GM19468 (cell line): ENCODE data around the gene CHD9.
A peak's percentile ranks its signal among the peaks of the same experiment; 100 is the strongest.

Experiments
- ATAC-seq: cut with Tn5 transposase; IDR thresholded peaks from one replicate; pipeline ENCODE4 v1.9.1; 2021; ENCODE audit warnings: mild to moderate bottlenecking, moderate library complexity, moderate number of reproducible peaks; ENCODE audit not compliant: unreplicated experiment; ENCODE audit errors: extremely low read depth

CHD9 gene

DNA sequence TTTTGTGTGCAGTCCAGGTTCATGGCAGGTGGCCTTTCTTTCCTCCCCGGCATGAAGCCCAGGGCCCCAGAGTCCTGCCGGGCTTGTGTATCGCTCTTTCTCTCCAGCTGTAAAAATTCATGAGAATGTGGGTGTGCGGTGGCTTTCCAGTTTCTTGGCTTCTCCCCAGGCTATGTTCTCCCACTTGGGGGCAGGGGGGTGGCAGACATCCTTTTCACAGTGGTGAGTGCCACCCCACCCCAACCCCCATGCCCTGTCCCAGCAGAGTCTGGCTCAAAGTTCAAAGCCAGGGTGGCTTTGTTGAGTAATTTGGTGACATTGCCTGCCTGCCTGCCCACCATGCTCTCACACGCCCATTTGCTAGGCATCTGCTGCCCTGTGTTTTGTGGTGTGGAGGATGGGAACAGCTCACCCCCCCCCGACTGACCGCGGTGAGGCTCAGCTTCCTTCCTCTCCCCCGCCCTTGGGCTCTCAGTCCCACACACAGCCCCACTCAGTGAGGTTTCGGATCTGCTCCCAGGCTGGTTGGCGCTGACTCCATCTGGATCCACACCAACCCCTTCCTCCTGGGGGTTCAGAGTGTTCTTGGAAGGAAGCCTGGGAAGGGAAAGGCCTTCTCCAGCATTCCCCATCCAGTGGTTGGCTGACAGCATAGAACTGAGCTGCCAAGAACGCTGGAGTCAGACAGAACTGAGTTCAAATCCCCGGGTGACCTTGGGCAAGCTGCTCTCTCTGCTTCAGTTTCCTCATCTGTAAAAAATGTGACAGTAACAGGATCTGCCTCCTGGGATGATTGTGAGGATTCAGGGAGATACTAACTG, 36.0 kb downstream of the CHD9 start:
- ATAC-seq, result peak; percentile 30

DNA sequence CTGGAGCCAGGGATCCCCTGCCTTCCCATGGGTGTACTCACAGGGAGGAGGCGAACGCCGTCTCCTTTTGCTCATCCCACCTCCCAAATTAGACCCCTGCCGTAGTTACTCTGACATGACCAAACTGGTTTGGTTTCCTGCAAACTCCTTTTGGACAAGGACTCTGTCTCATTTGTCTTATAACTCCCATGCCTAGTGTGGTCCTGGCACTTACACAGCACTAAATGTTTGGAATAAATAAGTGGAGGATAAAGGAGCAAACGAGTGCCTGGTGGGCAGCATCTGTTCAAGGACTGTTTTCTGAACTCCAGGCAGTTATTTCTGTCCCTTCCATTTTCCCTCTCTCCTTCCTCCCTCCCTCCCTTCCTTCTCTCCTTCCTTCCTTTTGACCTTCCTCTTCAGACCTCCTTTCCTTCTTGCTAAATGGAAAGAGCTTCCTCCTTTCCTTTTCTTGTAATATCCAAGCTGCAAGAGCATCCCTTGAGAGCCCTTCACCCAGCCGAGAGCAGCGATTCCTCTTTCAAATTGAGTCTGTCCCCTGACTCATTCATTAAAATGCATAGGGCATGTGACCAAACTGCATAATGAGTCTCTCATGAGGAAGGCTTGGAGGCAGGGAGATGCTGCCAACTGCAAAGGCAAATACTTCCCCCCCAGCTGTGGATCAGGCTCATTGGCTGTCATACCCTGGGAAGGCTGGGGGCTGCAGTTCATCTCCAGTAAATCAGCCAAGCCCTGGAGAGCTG, 36.8 kb downstream of the CHD9 start:
- ATAC-seq, result peak; percentile 31

- ATAC-seq, result no peak
Observed at GRCh38 chr16:53092284-53092683, 37.5 kb downstream of the CHD9 start.

GRCh38 chr16:53093162-53093744, 38.5 kb downstream of the CHD9 start:
- no peak for ATAC-seq

- peak; percentile 29 for ATAC-seq
Observed at GRCh38 chr16:53094013-53094630, 39.3 kb downstream of the CHD9 start.

GRCh38 chr16:53097190-53097589, 42.4 kb downstream of the CHD9 start:
- no peak for ATAC-seq

DNA sequence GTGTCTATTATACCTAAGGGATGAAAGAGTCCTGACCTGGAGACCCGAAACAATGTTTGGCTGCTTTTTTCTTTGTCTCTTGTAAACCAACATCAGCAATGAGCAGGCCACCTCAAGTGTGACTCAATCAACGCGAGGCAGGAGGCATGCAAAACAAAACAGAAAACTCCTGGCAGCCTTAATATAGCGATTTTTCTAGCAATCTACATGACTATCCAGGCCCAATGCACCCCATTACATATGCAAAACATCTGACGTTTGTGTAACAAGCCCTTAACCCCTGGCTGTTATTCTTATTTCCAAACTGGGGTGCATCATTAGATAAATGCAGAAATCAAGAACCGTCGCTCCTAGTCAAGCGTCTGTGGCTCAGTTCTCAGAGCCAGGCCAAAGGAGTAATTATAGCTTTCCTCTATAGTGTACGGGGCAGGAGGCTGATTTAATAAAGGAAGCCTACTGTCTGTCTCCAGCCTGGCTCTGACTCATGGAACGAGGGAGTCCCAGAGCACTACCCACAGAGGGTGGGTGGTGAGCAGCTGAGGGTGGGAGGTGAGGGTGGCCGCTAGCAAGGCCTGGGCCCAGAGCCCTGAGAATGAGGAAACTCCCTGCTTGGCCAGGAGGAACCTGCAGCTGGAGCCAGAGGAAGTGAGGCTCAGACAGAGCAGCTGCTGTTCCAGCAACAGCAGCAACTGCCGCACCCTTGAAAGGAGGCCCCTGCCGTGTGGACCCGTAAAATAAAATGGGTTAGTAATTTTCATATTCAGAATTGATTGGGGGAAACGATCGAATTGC, 43.9 kb downstream of the CHD9 start:
- peak; percentile 27 for ATAC-seq

GRCh38 chr16:53099318-53100130, 44.7 kb downstream of the CHD9 start:
- peak; percentile 43 for ATAC-seq

DNA sequence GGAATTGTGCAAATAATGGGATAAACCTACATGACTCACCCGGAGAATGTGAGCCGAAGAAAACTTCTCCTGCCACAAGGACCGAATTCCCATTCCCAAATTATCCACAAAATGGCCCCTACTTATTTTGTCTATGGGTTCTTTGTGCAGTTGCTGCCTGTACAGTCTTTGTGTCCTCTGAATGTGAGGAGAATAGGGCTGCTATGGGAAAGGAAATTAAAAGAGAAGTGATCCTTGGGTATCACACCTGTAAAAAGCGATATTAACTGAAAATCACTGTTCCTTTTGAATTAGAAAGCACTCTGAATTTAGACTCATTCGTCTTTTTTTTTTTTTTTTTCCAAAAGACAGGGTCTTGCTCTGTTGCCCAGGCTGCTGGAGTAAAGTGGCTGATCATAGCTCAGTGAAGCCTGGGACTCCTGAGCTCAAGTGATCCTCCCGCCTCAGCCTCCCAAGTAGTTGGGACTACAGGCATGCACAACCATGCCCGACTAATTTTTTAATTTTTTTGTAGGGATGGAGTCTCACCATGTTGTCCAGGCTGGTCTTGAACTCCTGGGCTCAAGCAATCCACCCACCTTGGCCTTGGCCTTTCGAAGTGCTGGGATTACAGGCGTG, 45.4 kb downstream of the CHD9 start:
- no peak for ATAC-seq

- no peak for ATAC-seq
Observed at GRCh38 chr16:53100889-53101288, 46.1 kb downstream of the CHD9 start.

- no peak for ATAC-seq
Observed at GRCh38 chr16:53103811-53104210, 49.0 kb downstream of the CHD9 start.

- no peak for ATAC-seq
Observed at GRCh38 chr16:53105565-53105964, 50.8 kb downstream of the CHD9 start.

DNA sequence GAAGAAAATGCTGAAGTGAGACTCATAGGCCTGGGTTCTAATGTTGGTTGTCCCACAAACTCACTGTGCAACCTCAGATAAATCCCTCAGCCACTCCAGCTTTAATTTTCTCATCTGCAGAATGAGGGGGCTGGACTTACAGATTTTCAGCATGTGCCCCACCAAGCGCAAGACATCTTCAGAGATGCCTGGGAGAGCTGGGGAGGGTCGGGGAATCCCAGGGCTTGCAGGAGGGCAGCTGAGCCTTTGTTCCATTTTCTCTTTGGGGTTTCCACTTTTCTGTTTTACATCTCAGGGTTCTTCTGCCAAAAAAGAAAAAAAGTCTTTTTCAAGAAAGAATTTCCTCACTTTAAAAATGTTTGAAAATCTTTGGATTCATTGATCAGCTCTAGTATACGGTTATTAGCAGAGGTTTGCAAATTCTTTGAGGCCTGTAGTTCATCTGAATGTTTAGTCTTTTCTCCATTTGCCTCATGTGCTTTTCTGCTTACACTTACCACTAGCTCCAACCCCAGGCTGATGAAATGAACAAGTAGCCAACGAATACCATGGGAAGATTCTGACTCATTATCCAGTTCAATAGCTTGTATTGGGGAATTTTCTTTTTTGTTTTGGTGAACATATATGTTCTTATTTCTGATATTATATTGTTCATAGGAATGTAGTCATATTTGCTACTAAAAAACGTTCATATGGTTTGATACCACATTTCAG, 56.4 kb downstream of the CHD9 start:
- no peak for ATAC-seq

DNA sequence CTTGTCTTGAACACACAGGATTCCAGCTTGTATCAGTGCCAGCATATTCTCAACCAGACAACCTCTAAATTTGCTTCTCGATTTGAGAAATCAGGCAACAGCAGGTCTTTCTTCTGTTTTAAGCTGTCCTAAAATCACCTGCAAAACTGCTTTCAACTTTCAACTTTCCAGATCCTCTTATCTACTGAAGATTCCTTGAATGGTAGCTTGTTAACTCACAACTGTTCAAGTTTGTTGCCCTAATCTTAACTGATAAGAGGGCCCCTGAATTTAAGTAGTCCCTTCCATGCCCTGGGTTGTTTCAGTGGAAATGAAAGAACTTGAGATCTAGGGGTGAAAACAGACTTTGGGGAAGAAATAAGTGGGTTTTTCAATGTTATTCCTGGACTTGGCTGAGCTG, 57.2 kb downstream of the CHD9 start:
- no peak for ATAC-seq

DNA sequence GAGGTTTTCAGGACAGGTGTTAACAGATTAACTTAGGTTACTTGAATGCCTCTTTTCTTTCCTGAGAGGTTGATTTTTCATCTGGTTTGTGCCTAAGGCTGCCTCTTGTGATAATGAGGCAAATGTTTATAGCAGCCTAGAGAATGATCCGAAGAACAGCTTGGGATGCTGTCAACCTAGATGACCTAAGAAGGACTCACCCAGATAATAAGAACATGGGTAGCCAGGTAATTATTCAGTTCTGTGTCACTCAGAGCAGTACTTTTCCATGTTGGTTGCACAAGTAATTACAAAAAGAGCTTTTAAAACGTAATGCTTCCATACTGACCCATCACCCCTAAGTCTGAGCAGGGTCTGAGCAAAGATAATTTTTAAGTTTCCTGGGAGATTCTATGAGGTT, 60.3 kb downstream of the CHD9 start:
- no peak for ATAC-seq

GRCh38 chr16:53115773-53116172, 61.0 kb downstream of the CHD9 start:
- ATAC-seq, result no peak

GRCh38 chr16:53121043-53121620, 66.3 kb downstream of the CHD9 start:
- ATAC-seq, result no peak

DNA sequence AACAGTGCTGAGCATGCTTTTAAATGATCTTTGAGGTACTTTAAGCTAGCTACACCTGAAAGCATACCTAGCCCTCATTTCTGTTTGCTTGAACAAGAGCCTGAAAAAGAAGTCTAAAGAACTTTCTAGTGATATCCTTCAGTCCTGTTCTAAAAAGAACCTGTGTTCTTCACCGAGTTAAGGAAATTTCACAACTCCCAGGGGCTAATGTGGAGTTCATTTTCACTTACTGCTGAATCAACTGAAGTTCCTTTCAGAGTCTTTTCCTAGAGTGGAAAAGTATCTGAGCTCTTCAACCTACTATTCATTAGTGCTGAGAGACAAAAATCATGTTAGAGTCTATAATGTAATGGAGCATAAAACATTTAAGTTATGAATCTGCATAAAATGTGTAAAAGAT, 66.9 kb downstream of the CHD9 start:
- no peak for ATAC-seq
